Left forelimb (tissue), 1 donor: Measurements from ENCODE around the gene ZNF554.
"Not testable (repeated sequence)": the region's sequence is repeated elsewhere in the genome, so short reads cannot be mapped to it uniquely, and the experiment has no call there.

Source experiments
- DNase-seq: peaks from one replicate; pipeline ENCODE4 v3.0.0-alpha.2; 2018; ENCODE audit warnings: low spot score

Gene ZNF554

DNA sequence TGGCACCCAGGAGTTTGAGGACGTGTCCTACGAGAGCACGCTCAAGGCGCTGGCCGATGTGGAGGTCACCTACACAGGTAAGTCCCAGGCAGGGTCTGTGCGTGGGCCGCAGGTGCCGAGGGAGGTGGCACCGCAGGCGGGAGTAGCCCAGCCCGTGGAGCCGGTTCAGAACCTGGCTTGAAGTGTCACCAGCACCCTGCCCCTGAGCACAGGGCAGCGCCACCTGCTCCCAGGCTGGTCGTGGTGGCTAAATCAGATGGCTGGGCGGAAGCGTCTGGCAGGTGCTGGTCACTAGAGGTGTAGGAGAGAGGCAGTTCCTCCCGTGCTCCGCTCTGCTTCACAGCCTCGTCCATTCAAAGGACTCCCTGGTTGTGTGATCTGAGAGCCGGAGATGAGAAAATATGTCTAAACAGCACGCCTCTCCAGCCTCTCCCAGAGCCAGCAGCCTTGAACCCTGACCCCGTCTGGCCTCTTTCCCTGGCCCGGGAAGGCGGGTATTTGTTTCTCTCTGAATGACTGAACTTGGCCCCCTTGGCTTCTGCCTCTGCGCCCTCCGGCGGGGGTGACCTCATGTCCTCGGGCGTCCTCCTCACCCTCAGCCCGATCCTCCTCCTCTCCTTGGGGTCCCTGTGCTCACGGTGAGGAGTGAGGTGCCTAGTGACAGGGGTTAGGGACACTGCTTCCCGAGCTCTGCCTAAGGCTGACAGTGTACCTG lies 29.0 kb upstream of the ZNF554 start:
- no peak for DNase-seq

DNA sequence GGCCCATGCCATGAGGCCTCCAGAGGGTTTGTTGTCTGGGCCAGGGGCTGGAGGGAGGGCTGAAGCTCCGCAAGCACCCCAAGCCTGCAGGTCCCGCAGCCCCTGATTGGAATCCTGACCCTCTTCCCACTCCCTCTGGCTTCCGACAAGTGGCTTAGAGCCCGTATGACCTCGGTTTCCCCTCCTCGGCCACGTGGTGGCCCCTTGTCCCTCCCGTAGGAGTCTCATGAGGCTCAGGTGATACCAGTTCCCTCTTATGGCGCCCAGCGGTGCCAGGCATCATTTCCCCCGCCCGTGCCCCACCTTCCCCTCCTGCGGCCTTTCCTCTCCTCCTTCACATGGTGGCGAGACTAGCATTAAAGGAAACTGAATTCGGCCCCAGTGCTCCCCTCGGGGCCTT lies 28.2 kb upstream of the ZNF554 start:
- DNase-seq = no peak

DNA sequence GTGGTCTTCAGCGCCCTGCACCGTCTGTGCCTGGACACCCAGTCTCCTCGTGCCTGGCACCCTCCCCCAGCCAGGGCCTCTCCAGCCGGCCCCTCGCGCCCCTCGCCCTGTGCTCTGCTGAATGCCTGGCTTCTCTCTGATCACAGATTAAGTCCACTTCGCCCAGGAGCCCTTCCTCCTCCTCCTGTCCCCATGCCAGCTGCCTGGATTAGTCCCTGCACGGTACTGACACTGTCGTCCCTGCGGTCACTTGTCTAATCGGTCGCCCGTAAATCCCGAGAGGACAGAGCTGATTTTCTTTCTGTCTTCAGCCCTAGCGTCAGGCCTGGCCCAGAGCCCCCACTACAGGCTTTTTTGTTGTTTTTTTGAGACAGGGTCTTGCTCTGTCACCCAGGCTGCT lies 27.8 kb upstream of the ZNF554 start:
- no peak for DNase-seq

DNA sequence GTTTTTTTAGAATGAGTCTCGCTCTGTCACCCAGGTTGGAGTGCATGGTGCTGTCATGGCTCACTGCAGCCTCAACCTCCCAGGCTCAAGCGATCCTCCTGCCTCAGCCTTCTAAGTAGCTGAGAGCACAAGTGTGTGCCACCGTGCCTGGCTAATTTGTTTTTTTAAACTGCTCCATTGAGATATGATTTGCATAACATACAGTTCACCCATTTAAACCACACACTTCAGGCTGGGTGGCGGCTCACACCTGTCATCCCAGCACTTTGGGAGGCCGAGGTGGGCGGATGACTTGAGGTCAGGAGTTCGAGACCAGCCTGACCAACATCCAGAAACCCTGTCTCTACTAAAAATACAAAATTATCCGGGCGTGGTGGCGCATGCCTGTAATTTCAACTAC lies 27.0 kb upstream of the ZNF554 start:
- not testable (repeated sequence) for DNase-seq

DNA sequence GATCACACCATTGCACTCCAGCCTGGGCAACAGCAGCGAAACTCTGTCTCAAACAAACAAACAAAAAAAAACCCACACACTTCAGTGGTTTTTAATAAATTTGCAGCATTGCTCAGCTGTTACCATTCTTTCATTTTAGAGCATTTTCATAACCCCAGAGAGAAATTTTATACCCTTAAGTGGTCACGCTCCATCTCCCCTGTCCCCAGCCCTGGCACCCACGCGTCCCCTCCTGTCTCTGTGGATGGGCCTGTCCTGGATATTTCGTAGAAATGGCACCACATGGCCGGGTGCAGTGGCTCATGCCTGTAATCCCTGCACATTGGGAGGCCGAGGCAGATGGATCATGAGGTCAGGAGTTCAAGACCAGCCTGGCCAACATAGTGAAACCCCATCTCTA lies 26.5 kb upstream of the ZNF554 start:
- DNase-seq = no peak

DNA sequence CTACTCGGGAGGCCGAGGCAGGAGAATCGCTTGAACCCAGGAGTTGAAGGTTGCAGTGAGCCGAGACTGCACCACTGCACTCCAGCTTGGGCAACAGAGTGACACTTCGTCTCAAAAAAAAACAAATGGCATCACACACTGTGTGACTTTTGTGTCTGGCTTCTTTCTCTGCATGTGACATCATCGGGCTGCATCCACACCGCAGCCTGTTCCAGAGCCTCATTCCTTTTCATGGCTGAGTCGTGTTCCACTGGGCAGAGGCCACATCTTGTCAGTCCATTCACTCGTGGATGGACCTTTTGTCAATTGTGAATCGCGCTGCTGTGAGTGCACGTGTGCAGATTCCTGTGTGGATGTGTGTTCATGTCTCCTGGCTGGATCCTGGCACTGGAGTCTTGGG lies 26.1 kb upstream of the ZNF554 start:
- no peak for DNase-seq

DNA sequence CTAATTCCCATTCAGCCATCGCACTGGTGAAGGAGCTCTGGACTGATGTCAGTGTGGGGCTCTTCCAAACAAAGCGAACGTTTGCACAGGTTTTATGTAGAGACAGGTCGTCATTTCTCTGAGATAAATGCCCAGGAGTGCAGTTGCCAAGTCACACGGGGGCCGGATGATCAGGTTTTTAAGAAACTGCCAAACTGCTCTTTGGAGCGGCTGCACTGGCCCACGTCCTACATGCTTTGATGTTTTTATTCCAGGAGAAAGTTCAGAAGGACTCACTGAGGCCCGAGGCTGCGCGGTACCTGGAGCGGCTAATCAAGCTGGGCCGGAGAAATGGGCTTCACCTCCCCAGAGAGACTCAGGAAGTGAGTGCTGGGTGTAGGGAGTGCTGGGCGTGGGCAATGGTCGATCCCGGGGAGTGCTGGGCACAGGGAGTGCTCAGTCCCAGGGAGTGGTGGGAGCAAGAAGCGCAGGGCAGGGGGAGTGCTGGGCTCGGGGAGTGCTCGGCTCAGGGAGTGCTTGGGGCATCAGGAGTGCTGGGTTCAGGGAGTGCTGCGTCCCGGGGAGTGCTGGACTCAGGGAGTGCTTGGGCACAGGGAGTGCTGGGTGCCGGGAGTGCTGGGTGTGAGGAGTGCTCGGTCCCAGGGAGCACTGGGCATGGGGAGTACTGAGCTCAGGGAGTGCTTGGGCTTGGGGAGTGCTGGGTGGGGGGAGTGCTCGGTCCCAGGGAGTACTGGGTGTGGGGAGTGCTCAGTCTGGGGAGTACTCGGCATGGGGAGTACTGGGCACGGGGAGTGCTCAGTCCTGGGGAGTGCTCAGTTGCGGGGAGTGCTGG lies 23.6 kb upstream of the ZNF554 start:
- no peak for DNase-seq

DNA sequence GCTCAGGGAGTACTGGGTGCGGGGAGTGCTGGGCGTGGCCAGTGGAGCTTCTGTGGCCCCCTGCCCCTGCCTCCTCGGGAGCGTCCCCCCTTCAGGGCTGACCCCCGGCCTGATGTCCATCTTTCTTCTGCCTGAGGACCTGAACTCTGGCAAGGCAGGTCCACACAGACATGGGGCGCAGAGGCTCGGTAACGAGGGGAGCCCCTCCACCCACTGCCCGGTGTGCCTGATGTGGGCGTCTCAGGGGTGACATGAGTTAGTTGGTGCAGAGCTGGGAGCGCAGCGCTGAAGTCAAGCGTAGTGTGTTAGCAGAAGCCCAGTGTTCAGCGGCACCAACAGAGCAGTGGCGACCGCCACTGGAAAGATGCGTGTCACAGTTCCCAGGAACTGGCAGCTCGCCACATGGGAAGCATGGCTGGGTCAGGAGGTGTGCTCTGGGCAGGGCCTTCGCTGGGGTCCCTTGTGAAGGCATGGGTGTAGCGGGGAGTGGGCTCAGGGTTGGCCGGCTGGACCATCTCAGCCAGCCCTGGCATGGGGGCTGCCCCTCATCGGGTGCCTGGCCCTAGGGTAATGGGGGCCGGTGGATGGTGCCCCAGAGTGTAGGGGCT lies 22.9 kb upstream of the ZNF554 start:
- DNase-seq = no peak

DNA sequence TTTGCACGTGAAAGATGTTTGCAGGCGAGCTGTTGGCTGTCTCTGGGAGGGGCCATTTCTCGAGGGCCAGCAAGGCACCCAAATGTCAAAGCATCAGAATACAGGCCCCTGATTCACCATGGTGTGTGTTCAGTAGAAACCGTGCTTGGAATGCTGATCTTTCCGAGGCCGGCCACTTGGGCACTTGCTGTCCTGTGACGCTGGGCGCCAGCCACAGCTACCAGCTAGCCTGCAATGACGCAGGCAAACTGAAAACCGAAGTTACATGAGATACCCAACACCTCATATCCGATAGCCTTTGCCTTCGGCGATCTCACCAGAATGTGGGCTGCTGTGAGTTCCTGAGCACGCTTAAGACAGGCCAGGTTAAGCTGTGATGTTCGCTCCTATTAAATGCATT lies 22.4 kb upstream of the ZNF554 start:
- no peak for DNase-seq

DNA sequence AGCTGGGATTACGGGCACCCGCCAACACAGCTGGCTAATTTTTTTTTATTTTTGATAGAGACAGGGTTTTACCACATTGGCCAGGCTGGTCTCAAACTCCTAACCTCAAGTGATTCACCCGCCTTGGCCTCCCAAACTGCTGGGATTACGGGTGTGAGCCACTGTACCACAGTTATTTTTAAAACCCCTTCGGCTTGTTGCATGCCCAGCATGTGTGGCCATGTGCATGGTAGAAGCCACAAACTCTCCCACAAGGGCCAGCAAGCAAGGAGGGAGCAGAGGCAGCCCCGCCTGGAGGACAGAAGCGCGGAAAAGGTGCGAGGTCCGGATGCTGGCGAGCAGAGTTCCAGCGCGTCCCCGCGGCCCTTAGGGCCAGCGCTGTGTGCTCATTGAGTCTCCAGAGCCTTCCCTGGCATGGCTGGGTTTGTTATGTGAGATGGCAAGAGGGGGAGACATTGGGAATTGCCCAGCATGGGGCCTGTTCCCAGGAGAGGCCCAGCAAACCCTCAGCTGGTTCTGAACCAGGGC lies 21.4 kb upstream of the ZNF554 start:
- DNase-seq = no peak

DNA sequence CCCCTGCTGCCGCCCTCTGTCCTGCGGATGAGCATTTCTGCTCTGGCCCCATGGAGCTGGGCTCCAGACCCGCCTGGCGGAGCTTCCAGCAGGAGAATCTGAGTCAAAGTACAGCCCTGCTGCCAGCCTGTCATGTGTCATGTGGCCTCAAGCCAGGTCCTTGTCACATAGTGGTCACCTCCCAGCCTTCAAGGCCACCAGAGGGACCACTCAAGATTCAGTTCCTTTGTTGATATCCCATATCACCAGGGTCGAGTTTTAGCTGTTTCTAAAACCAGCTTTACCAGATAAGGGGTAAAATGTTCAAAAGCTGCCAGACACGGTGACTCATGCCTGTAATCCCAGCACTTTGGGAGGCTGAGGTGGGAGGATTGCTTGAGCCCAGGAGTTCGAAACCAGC lies 20.9 kb upstream of the ZNF554 start:
- no peak for DNase-seq

DNA sequence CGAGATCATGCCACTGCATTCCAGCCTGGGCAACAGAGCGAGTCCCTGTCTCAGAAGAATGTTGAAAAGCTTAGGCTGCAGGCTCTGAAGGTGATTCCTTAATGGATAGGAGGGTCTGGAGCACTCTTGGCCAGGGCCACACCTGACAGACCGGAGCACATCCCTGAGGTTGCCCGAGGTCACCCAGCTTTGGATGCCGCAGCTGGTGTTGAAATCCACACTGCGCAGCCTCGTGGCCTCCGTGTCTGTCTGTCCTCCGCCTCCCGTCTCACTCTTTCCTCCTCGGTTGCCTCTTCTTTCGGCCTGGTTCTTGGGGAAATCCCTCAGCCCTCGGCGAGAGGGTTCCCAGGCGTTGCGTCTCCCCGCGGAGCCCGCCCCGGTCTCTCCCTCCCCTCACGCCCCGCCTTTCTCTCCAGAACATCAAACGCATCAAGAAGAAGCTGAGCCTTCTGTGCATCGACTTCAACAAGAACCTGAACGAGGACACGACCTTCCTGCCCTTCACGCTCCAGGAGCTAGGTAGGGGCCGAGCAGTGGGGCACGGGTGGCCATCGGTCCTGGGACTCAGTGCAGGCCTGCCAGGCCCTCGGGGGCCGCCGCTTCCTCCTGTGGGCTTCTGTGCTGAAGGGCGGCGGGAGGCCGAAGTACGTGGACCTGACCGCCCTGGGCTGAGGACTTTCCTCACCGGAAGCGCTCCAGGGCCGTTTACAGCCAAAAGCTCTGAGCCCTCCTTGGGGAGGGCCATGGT lies 20.2 kb upstream of the ZNF554 start:
- DNase-seq = no peak

DNA sequence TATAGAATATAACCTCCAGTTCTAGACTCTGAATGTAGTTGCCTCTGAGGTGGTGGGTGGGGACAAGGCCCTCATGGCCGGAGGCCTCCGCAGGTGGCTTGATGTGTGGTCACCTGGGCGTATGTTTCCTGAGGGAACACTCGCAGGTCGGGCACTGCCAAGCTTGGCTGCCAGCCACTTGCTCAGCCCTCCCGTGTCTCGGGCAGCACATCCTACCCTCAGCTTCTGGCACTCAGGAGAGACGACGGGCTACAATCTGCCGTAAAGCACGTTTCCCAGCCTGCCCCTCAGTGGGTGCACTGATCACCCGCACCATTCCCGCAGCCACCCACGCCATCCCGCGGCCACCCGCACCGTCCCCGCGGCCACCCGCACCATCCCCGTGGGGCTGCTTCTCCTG lies 19.2 kb upstream of the ZNF554 start:
- DNase-seq = no peak

DNA sequence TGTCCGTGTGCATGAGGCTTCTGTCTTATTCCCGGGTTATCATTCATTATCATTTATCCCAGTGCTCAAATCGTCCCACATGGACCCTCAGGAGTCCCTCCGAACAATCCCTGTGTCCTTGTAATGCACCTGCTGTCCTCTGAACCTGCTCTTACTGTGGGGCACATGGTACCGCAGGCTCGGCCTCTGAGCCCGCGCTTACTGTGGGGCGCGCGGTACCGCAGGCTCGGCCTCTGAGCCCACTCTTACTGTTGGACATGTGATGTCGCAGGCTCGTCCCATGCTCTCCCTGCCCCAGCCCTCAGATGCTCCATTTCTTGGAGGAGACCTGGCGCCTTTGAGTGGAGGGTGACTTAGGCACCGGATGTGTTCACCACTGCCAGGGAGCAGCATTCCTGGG lies 16.8 kb upstream of the ZNF554 start:
- no peak for DNase-seq

DNA sequence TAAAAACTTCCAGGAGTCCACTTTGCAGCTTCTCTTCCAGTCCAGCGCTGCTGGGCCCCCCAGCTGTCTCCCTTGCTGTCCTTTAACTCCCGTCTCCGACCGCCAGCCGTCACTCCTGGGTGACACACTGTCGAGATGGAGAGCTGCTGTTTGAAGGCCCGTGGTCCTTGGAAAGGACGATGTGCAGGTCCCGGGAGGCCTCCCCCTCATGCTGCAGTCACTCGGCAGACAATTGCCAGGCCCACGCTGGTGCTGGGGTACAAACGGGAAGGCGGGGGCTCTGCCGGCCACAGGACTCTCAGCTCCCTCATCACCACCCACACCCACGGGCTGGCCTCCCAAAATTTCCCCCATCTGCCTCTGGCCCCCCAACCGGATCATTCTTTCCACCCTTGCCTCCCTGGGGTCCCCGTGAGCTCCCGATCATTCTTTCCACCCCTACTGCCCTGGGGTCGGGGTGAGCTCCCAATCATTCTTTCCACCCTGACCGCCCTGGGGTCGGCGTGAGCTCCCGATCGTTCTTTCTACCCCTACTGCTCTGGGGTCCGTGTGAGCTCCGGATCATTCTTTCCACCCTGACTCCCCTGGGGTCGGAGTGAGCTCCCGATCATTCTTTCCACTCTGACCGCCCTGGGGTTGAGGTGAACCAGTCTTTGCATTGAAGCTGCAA lies 16.0 kb upstream of the ZNF554 start:
- no peak for DNase-seq

DNA sequence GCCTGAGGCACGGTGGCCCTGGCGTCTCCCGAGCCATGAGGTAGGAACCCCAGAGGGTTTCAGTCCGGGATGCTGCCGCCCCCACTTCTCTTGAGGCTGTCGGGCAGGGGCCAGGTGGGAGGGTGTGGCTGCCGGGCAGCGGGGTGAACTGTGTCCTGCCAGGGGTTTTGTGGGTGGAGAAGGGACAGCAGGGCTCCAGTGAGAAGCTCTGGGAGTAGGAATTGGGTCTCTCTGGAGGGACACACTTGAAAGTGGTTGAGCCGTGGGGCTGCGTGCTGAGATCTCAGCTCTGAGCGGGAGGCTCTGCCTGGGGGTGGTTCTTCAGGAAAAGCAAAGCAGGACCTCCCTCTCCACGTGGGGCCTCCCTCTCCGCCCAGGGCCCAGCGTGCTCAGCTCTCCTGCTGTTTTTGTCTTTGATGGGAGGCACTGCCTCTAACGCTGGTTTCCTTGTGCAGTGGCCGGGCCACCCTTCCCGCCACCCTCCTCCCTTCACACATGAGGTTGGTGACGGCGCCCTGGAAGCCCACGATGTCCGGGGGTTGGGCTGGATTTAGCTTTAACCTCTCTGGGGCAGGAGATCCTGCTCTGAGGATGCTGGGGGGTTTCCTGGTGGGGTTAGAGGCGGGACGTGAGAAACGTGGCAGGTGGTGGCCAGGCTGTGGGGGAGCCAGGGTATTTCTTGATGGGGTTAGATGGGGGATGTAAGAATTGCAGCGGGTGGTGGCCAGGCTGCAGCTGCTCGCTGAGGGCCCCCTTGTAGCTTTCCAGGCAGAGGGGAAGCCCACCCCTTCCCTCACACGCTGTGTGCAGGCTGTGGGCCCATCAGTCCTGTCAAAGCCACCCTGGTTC lies 15.3 kb upstream of the ZNF554 start:
- DNase-seq = no peak

DNA sequence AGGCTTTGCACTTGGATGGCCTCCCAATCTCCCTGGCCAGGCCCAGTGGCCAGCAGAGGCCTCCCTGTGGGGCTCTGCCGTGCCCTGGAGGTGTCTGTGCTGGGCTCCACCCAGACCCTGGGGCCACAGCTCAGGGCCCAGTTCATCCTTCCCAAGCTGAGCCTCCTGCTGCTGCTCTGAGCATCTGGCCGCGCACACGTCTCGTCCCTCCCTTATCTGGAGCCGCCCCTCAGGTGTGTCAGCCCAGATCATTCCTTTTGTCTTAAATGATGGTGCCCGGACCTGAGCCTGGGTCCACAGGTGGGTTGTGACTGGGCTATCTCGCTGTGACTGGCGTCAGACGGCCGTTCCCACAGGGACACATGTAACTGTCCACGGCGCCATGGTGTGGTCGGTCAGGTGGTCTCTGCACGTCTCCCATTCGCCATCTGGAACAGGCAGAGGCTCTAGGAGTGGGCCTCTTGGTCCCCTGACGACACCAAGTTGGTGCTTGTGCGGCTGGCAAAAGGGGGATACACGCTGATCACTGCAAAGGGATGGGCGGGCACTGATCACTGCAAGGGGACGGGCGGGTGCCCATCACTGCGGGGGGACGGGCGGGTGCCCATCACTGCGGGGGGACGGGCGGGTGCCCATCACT lies 14.3 kb upstream of the ZNF554 start:
- no peak for DNase-seq

DNA sequence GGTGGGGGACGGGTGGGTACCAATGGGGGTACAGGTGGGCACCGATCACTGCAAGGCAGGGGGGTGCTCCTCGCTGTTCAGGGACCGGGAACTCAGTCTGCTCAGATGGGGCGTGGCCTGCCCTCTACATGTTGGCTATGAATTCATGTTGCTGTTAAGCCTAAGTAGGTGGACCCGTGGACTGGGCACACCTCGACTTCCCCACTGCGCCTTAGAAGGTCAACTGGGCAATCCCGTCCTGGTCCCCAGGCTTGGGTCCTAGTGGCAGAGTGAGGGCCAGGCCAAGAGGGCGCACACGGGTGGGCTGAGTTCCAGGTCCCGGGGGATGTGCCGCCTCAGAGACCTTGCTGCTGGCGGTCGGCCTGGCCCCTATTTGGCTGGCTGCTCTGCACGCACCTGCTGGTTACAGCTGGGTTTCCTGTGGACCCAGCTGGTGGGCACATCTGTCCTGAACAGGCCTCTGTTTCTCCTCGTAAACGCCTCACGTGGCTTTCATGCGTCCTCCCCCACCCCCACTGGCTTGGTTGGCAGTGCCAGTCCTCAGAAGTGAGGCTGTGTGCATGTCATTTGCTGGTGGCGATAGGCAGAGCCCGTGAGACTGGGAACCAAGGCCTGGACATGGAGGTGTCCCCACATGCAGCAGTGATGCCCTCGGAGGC lies 13.5 kb upstream of the ZNF554 start:
- DNase-seq = no peak

DNA sequence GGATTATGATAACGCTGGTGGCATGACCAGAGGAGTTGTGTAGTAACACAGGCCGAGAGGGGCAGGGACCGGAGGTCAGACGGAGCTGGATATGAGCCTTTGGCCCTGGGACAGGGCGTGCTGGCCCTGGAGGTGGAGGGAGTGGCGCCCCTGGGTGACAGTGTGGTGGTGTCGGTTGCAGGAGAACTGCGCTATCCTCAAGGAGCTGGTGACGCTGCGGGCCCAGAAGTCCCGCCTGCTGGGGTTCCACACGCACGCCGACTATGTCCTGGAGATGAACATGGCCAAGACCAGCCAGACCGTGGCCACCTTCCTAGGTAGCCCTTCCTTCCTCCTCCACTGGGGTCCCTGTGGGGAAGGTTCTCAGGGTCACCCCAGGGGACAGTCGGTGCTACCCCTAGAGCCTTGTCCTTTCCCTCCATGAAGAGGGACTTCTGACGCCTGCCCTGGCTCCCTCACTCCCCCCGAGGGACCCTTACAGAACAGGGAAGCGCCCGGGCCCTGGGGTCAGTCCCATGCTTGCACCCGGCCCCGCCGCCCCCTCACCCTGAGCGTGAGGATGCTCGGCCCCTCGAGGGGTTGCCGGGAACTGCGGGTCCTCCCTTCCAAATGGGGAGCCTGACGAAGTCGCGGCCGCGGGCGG lies 12.8 kb upstream of the ZNF554 start:
- no peak for DNase-seq
